Ovary (tissue), 9 donors: ENCODE measurements around the gene NRXN2. TPM values are rescaled to one million over a fixed set of nuclear protein-coding genes. Genes with fewer than 3 reads are reported as not detected.

Experiments
- DNase-seq, 5 donors: peaks; one replicate each; pipeline ENCODE4 v3.0.0-alpha.2; 2019 to 2020
- H3K27ac ChIP-seq, 2 donors: fragments of 200-600 bp; one replicate each; pipeline versions ENCODE4 v1.5.1 to v1.8.0; 2019 to 2022
- H3K27me3 ChIP-seq: fragments of 200-600 bp; one replicate; pipeline ENCODE4 v1.8.0; 2022
- H3K36me3 ChIP-seq: fragments of 200-600 bp; sonication (generic); one replicate; pipeline ENCODE4 v1.5.1; 2019
- H3K4me1 ChIP-seq: one replicate; pipeline ENCODE4 v1.8.1; 2013; ENCODE audit warnings: mild to moderate bottlenecking, moderate library complexity; ENCODE audit not compliant: insufficient read depth
- H3K4me3 ChIP-seq: fragments of 200-600 bp; sonication (generic); one replicate; pipeline ENCODE4 v1.5.1; 2017
- H3K9me3 ChIP-seq, 2 donors: fragments of 200-600 bp in 1 of 2; sonication (generic) in 1 of 2; one replicate each; pipeline versions ENCODE4 v1.5.1 to v1.8.1; 2013 to 2019; ENCODE audit warnings: mild to moderate bottlenecking in 1 of 2, moderate library complexity in 1 of 2
- EP300 ChIP-seq: sonication (generic); formaldehyde crosslinking; IDR thresholded peaks from one replicate; pipeline ENCODE4 v1.6.1; 2017; ENCODE audit warnings: antibody characterized with exemption
- POLR2A ChIP-seq: fragments of 450-650 bp; IDR thresholded peaks from one replicate; pipeline ENCODE4 v1.6.1; 2017; ENCODE audit warnings: antibody characterized with exemption, mild to moderate bottlenecking, moderate library complexity
- WGBS, 3 donors: extraction: QIAGEN DNeasy Blood & Tissue Kit in 1 of 3; methylation state at CpG; one replicate each; pipeline versions ENCODE4 v1.1.5 to v1.1.7; 2013 to 2017; 5-methylcytosine and 5-hydroxymethylcytosine counted together
- intact Hi-C, 4 donors: fragments of 100-400 bp; cut with DNase I; formaldehyde crosslinking; loops; one replicate each; pipeline versions ENCODE4 v1.11.0 to v1.15.1; 2022 to 2023
- polyA plus RNA-seq, 2 donors: library from polyadenylated mRNA; stranded (reverse); fragments of 200-250 nt in 1 of 2; fragments of 350-450 nt in 1 of 2; fragmentation: Illumina TruSeq in 1 of 2; extraction: RNeasy Lipid Tissue Mini Kit (QIAGEN cat#74804) in 1 of 2; gene quantifications; one replicate each; pipeline ENCODE4 v1.2.3, GENCODE V29; 2013 to 2014
- total RNA-seq, 7 donors: library from RNA; depleted of rRNA in 2 of 7; stranded (reverse); fragments of >200 nt in 2 of 7; fragmentation: NEBNext Ultra II Directional in 3 of 7; extraction: Animal tissue kit (Norgen Biotek cat#: 25700) in 3 of 7; gene quantifications; one replicate each; pipeline versions ENCODE4 v1.1.0 to v1.2.4, GENCODE V29; 2016 to 2023
- TF ChIP-seq, protein P1 (sequence below), 3 donors: fragments of 450-650 bp in 2 of 3; fragments of 200-600 bp in 1 of 3; IDR thresholded peaks; one replicate each; pipeline versions ENCODE4 v1.5.1 to v1.8.0; 2016 to 2022; ENCODE audit warnings: antibody characterized with exemption in 3 of 3, mild to moderate bottlenecking in 1 of 3
- donor health status: DM: no; HTN: no; CAD: no; lungs with moderate emphysema.
- donor health status: DM: no; HTN: no; CAD: no.
- donor health status: Bipolar disorder and iron deficiency.
- donor health status: DM: yes; HTN: yes; CAD: no.
- donor health status: DM: no; HTN: no; CAD: no.
- donor health status: DM: yes; HTN: yes; CAD: no.

Gene NRXN2
- total and polyA plus RNA-seq, 9 donors = 6.4 to 64.1 (median 19.7) TPM

DNA sequence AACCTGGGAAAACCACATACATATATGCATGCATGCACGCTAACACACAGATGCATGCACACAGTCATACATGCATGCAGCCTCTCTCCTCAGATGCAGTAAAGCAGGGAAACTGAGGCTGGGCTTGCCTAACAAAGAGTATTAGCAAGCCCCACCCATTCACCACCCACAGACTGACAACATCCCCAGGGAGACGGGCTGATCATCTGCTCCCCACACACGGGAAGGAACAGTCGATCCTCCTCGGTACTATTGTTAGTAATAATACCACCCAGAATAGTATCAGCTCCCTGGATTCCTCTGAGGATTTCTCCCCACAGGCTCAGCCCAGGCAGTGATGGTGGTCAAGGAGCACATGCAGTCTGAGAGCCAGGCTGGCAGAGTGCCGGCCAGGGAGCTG is 90.8 kb downstream of the NRXN2 start:
- TF ChIP-seq EP300 (no peak), POLR2A (no peak)
- TF ChIP-seq, protein P1, sequence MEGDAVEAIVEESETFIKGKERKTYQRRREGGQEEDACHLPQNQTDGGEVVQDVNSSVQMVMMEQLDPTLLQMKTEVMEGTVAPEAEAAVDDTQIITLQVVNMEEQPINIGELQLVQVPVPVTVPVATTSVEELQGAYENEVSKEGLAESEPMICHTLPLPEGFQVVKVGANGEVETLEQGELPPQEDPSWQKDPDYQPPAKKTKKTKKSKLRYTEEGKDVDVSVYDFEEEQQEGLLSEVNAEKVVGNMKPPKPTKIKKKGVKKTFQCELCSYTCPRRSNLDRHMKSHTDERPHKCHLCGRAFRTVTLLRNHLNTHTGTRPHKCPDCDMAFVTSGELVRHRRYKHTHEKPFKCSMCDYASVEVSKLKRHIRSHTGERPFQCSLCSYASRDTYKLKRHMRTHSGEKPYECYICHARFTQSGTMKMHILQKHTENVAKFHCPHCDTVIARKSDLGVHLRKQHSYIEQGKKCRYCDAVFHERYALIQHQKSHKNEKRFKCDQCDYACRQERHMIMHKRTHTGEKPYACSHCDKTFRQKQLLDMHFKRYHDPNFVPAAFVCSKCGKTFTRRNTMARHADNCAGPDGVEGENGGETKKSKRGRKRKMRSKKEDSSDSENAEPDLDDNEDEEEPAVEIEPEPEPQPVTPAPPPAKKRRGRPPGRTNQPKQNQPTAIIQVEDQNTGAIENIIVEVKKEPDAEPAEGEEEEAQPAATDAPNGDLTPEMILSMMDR (IDR thresholded peaks at IDR 0.05) = no peak
- DNase-seq = no peak
- 71 to 83% (median 80%) methylated on average over 6 of the region's 6 CpGs for WGBS, 3 donors
- H3K9me3 ChIP-seq = no peaks in the 10 kb centered on the region
- H3K27ac ChIP-seq = no peak overlapping the region
- H3K27me3 ChIP-seq = no peaks in the 10 kb centered on the region
- intact Hi-C loops = no loop called here
- no peaks in the 10 kb centered on the region for H3K36me3 ChIP-seq
- H3K4me3 ChIP-seq = no peak overlapping the region
- no peaks in the 10 kb centered on the region for H3K4me1 ChIP-seq

DNA sequence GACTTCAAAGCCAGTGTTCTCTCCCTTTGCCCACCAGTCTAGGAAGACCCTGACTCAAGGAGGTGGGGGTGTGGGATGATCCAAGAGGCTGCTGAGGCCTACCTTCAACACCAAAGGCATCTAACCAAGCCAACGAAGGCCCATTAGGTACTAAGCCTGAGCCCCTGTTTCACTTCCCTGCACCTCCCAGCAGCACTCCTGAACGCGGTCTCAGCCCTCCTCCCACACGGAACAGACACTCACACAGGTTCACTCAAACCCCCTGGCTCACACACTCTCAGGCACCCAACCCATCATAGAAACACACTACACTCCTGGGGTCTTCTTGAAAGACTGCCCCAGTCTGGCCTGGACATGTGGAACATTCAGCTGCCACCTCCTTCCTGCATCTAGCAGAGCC is 91.3 kb downstream of the NRXN2 start:
- Histone ChIP-seq H3K36me3 (no peaks in the 10 kb centered on the region), H3K27me3 (no peaks in the 10 kb centered on the region), H3K9me3 (no peaks in the 10 kb centered on the region), H3K4me3 (no peak overlapping the region), H3K27ac (no peak overlapping the region), H3K4me1 (no peaks in the 10 kb centered on the region)
- WGBS, 3 donors = 85 to 91% (median 85%) methylated on average over 4 of the region's 4 CpGs
- TF ChIP-seq, protein P1 (IDR thresholded peaks at IDR 0.05) = no peak
- TF ChIP-seq POLR2A (no peak), EP300 (no peak)
- no peak for DNase-seq
- intact Hi-C loops = no loop called here

DNA sequence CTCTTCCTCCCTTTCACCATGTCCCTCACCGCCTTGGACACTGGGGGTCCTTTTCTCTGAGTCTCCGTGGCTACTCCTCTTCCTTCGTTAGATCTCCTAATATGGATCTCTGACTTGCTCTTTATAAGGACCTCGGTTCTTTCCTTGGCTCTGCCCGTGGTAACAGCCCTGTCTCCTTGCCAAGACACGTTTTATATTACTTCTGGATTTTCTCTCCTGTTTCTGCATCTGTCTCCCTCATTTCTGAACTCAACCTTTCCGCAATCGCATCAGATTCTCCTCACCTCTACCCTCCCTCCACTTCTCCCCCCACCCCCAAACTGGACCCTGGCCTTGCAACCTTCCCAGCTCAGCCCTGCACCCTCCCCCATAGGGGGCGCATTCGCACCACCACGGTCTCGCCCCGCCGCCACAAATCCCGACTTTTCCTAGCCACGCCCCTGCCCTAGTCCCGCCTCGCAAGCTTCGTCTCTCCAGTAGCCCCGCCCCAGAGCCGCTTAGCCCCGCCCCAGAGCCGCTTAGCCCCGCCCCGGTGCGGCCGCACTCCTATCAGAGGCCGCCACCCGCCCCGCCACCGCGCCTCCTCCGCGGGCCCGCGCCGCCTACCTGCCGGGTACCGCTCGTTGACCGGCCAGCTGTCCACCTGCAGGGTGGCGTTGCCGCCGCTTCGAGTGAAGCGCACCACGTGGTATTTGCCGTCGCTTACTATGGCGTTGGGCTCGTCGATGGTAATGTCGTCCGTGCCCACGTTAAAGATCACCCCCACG is 93.0 kb downstream of the NRXN2 start:
- TF ChIP-seq POLR2A = no peak
- no peak overlapping the region for H3K27ac ChIP-seq
- no peak for DNase-seq
- 61 to 67% (median 62%) methylated on average over 56 of the region's 56 CpGs for WGBS, 3 donors
- no peaks in the 10 kb centered on the region for H3K27me3 ChIP-seq
- no peaks in the 10 kb centered on the region for H3K9me3 ChIP-seq
- H3K4me1 ChIP-seq = no peaks in the 10 kb centered on the region
- H3K4me3 ChIP-seq = no peak overlapping the region
- intact Hi-C loops = no loop called here
- no peaks in the 10 kb centered on the region for H3K36me3 ChIP-seq

DNA sequence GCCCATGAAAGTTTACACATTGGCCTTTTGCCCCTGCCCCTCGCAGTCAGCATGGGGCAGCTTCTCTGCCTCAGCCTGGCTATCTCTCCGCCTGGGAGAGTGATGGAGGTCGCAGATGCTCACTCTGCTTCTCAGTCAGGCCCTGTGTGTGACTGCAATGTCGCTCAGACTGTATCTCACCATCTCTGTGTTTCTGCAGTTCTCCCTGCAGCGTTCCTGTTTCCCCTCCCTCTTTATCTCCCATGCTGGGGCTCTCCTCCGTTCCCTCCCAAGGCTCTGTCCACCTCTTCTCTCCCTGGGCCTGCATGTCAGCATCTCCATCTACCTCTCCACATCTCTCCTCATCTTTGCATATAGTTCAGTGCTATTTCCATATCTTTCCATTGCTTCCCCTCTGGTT is 93.9 kb downstream of the NRXN2 start:
- DNase-seq = no peak
- Histone ChIP-seq H3K27ac (no peak overlapping the region), H3K36me3 (no peaks in the 10 kb centered on the region), H3K9me3 (no peaks in the 10 kb centered on the region), H3K4me3 (no peak overlapping the region), H3K27me3 (no peaks in the 10 kb centered on the region), H3K4me1 (no peaks in the 10 kb centered on the region)
- 80 to 84% (median 82%) methylated on average over 6 of the region's 6 CpGs for WGBS, 3 donors
- no peak for TF ChIP-seq EP300
- TF ChIP-seq, protein P1 (IDR thresholded peaks at IDR 0.05) = no peak
- TF ChIP-seq POLR2A = no peak
- intact Hi-C loops = no loop called here

DNA sequence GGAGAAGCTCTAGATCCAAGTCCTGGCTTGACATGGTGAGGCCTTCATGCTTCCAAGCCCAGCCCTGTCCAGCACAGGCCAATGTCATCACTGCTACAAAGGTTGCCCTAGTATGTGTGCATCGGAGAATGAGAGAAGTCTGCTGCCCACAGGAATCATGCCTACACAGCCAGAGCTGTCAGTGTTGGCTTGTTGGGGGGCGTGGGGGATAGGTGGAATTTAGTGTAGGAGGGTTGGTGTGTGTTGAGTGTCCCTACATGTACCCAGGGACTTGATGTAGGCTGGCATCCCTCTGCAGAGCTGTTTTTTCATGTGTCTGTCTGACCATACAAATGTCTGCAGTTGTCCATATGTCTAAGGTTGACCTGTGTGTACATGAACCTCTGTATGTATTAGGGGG is 94.4 kb downstream of the NRXN2 start:
- H3K27ac ChIP-seq = no peak overlapping the region
- no peaks in the 10 kb centered on the region for H3K9me3 ChIP-seq
- H3K4me3 ChIP-seq = no peak overlapping the region
- 91 to 97% (median 92%) methylated on average over 2 of the region's 2 CpGs for WGBS, 3 donors
- intact Hi-C loops = no loop called here
- H3K27me3 ChIP-seq = no peaks in the 10 kb centered on the region
- no peak for DNase-seq
- H3K36me3 ChIP-seq = no peaks in the 10 kb centered on the region
- no peaks in the 10 kb centered on the region for H3K4me1 ChIP-seq
- TF ChIP-seq, protein P1 (IDR thresholded peaks at IDR 0.05) = no peak
- no peak for TF ChIP-seq EP300
- no peak for TF ChIP-seq POLR2A
